Measurements from ENCODE around the gene FGFR3. TPM values are rescaled to one million over a fixed set of nuclear protein-coding genes. Genes with fewer than 3 reads are reported as not detected.

Gene FGFR3
- total and polyA plus RNA-seq, 9 of the 15 experiments (the other 6 are each of a cell fraction or from before 2014, with no cell fraction given), result 1.2 to 60.4 (median 12.7) TPM

DNA sequence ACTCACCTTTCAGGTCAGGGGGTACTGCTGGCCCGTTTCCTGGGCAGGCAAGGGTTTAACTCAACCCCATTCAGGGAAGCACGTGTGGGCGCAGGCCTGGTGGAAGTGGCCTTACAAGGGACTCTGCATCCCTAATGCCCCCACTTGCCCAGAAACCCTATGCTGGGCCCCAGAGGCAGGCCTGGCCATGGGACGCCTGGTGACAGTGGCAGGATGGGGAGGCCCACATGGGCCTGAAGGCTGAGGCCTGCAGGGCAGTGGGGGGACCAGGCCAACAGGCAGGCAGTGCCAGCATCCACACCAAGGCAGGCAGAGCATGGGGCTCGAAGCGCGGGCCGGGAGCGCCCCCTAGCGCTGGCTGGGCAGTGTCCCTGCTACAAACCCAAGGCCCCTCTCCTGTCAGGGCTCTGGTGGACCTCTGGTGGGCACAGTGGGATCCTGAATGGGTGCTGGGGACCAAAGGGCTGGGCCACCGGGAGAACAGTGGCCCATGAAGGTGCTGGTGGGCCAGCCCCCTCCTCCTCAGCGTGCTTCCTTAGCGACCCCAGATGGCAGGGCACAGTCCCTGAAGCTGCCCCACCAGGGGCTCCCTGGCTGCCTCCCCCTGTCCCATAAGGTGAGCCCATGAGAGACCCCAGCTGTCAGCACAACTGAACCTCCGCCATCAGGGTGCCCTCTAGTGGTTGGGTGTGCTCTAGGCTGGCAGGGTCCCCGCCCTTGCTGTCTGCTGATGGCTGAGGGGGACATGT, 16.8 kb downstream of the FGFR3 start (continued):
- TF ChIP-seq, protein P1, sequence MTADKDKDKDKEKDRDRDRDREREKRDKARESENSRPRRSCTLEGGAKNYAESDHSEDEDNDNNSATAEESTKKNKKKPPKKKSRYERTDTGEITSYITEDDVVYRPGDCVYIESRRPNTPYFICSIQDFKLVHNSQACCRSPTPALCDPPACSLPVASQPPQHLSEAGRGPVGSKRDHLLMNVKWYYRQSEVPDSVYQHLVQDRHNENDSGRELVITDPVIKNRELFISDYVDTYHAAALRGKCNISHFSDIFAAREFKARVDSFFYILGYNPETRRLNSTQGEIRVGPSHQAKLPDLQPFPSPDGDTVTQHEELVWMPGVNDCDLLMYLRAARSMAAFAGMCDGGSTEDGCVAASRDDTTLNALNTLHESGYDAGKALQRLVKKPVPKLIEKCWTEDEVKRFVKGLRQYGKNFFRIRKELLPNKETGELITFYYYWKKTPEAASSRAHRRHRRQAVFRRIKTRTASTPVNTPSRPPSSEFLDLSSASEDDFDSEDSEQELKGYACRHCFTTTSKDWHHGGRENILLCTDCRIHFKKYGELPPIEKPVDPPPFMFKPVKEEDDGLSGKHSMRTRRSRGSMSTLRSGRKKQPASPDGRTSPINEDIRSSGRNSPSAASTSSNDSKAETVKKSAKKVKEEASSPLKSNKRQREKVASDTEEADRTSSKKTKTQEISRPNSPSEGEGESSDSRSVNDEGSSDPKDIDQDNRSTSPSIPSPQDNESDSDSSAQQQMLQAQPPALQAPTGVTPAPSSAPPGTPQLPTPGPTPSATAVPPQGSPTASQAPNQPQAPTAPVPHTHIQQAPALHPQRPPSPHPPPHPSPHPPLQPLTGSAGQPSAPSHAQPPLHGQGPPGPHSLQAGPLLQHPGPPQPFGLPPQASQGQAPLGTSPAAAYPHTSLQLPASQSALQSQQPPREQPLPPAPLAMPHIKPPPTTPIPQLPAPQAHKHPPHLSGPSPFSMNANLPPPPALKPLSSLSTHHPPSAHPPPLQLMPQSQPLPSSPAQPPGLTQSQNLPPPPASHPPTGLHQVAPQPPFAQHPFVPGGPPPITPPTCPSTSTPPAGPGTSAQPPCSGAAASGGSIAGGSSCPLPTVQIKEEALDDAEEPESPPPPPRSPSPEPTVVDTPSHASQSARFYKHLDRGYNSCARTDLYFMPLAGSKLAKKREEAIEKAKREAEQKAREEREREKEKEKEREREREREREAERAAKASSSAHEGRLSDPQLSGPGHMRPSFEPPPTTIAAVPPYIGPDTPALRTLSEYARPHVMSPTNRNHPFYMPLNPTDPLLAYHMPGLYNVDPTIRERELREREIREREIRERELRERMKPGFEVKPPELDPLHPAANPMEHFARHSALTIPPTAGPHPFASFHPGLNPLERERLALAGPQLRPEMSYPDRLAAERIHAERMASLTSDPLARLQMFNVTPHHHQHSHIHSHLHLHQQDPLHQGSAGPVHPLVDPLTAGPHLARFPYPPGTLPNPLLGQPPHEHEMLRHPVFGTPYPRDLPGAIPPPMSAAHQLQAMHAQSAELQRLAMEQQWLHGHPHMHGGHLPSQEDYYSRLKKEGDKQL (CRISPR knock-in tag; IDR thresholded peaks at IDR 0.05; ENCODE audit: borderline replicate concordance), result no peak
- TF ChIP-seq L3MBTL2 (IDR thresholded peaks at IDR 0.05) (0 out of 2 replicates have a peak, but pooled peaks have one; percentile 9), CEBPB (tag; IDR thresholded peaks at IDR 0.05) (no peak), TOE1 (IDR thresholded peaks at IDR 0.05; ENCODE audit: borderline replicate concordance) (0 out of 2 replicates have a peak, but pooled peaks have one; percentile 17), TOE1 (CRISPR knock-in tag; IDR thresholded peaks at IDR 0.05; ENCODE audit: borderline replicate concordance, low read depth) (no peak), SMARCC2 (IDR thresholded peaks at IDR 0.05; ENCODE audit: low read depth) (no peak), ZNF146 (CRISPR knock-in tag; IDR thresholded peaks at IDR 0.05; ENCODE audit: unreplicated experiment) (no peak), FOXJ3 (CRISPR knock-in tag; IDR thresholded peaks at IDR 0.05) (no peak), CTBP1 (IDR thresholded peaks at IDR 0.05; ENCODE audit: borderline replicate concordance) (peak; percentile 31; the same call in 1 of the 2 replicates), ZNF76 (CRISPR knock-in tag; IDR thresholded peaks at IDR 0.05; ENCODE audit: borderline replicate concordance) (no peak), PHF21A (IDR thresholded peaks at IDR 0.05; ENCODE audit: borderline replicate concordance, low read depth) (no peak), MAZ (CRISPR knock-in tag; conservative IDR thresholded peaks at IDR 0.05 in 1 of 2, IDR thresholded peaks at IDR 0.05 in 1 of 2) (peak in 1 of 2 experiments; percentile 25; a peak in 1 of 4 replicates)
- TF ChIP-seq, protein P2, sequence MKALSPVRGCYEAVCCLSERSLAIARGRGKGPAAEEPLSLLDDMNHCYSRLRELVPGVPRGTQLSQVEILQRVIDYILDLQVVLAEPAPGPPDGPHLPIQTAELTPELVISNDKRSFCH (CRISPR knock-in tag; IDR thresholded peaks at IDR 0.05), result no peak
- TF ChIP-seq, protein P2 (tag; IDR thresholded peaks at IDR 0.05), result 0 out of 2 replicates have a peak, but pooled peaks have one; percentile 15
- TF ChIP-seq, protein P3, sequence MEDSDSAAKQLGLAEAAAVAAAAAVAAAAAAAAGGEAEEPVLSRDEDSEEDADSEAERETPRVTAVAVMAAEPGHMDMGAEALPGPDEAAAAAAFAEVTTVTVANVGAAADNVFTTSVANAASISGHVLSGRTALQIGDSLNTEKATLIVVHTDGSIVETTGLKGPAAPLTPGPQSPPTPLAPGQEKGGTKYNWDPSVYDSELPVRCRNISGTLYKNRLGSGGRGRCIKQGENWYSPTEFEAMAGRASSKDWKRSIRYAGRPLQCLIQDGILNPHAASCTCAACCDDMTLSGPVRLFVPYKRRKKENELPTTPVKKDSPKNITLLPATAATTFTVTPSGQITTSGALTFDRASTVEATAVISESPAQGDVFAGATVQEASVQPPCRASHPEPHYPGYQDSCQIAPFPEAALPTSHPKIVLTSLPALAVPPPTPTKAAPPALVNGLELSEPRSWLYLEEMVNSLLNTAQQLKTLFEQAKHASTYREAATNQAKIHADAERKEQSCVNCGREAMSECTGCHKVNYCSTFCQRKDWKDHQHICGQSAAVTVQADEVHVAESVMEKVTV (CRISPR knock-in tag; IDR thresholded peaks at IDR 0.05), result peak; percentile 82
- TF ChIP-seq, protein P4, sequence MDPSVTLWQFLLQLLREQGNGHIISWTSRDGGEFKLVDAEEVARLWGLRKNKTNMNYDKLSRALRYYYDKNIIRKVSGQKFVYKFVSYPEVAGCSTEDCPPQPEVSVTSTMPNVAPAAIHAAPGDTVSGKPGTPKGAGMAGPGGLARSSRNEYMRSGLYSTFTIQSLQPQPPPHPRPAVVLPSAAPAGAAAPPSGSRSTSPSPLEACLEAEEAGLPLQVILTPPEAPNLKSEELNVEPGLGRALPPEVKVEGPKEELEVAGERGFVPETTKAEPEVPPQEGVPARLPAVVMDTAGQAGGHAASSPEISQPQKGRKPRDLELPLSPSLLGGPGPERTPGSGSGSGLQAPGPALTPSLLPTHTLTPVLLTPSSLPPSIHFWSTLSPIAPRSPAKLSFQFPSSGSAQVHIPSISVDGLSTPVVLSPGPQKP (CRISPR knock-in tag; IDR thresholded peaks at IDR 0.05), result no peak
